ENCODE results near the gene MSTN.

Gene MSTN

DNA sequence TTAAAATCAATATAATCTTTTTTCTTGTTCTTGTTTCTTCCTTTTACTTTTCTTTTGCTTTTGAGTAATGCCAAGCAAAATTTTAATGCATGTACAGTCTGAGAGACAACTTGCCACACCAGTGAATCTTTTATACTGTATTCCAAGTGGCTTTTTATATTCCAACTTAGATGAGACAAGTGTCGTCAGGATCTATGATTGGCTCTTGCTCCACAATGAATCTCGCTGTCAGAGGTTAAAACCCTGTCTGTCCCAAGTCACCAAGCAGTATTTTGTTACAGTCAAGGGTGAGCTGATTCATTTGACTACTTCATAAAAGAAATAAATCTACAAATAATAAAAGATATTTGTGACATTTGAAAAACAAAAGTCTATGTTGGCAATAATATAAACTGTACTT is at the start of gene MSTN:
Gene MSTN (minus strand): TSS at position 129 of the 400 bp plus-strand sequence. CDS start 133 bp downstream, outside the sequence.
- no peak for DNase-seq

DNA sequence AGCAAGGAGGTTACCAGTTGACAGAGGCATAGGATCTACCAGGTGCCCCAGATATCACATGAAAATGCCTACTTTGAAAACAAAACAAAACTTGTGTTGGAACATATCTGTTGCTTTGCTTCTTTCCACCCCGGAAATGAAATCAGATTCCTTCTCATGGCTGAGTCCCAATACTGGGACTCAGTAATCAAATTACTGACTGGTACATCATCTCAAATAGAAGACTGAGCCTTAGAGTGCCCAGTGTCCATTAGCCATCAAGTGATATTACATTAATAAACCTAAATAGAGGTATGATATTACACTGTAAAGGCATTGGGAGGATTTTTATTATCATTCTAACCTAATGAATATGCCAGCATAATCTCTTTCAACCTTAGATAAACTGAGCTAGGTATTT is 48.6 kb upstream of the MSTN start:
- no peak for DNase-seq

DNA sequence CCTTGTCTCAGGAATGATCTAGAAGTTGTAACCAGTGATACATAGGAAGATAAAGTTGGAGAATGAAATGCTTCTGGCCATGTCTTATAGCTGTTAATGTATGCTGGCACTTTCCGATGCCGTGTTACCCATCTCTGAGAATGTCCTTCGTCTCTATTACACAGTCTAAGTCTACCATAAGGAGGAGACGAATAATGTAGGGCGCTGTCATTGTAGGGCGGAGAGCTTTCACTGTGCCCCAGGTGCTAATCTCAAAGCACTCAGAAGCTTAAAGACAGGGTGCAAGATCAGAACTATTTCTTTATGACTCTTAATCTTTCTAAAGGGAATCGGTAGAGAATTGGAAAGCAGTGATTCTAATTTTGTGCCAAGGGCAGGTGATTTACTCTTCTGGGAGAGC is 48.2 kb upstream of the MSTN start:
- DNase-seq, result no peak

DNA sequence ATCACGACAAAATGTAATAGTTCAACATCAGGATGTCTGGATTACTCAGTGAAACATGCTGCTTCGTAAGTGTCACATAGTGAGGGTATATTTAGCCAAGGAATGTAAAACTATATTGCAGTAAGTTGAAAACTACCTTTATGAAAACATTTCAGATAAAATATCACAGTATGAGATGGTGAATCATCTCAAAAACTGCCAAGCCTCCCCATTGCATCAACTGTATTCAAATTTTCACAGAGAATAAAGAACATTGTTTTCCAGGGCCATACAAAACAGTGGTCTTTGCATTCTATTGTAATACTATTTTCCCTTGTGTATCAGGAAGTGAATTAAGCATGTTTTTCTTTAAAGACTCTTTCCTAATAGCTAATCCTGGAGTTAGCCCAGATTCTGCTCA is 47.6 kb upstream of the MSTN start:
- DNase-seq, result no peak

DNA sequence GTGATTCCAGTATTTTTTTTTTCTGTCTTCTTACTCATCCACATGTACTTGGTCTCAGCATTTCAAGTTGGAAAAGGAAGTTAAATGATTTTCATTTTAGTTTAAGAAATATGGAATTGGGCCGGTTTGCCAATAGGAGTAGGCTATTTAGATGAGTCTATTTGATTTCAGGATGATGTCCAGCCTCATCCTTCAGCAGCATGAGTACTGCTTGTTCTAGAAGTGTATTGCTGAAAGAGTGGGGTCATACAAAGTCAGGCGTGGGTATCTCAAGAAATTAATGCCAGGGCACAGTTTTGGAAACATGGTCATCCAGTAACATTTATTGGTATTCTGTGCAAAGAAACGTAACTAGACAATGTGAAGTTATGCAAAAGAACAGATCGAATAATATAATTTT is 44.9 kb upstream of the MSTN start:
- DNase-seq, result no peak

DNA sequence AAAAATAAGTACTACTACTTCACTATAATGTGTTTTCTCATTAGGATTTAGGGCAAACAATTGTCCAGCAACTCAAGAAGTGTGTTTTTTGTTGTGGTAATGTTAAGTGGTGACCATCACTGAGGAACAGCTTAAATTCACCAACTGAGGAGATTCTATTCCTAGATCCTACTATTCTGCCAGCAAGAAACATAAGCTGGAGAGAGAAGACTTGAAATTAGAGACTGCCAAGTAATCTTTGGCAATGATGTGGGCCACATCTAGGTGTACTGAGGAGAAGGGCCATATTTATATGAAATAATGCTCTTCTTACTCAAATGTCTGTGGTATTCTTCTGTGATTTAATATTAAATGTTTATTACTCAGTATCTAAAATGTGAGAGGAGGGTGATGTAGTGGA is 44.3 kb upstream of the MSTN start:
- DNase-seq, result no peak

DNA sequence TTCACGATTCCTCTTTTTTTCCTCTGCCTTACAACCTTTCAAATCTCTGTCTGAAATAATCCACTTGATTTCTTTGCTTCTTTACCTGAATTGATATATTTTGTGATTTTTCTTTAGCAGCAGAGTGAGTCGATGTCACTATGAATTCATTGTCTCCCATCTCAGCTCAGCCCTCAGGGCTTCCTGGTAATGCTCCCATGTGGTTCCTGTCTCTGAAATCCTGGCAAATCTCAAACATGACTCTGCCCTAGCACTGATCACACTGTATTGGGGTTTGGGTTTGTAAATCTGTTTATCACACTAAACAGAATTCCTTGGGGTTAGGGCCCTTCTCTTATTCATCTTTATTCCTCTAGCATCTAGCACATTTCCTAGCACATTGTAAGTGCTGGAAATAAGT is 43.0 kb upstream of the MSTN start:
- DNase-seq, result no peak

DNA sequence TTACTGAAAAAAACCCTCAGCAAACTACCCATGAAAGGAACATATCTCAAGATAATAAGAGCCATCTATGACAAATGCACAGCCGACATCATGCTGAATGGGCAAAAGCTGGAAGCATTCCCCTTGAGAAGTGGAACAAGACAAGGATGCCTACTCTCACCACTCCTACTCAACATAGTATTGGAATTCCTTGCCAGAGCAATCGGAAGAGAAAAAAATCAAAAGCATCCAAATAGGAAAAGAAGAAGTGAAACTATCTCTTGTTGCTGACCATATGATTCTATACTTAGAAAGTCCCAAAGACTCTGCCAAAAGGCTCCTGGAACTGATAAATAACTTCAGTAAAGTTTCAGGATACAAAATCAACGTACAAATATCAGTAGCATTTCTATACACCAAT is 40.6 kb upstream of the MSTN start:
- DNase-seq, result no peak

DNA sequence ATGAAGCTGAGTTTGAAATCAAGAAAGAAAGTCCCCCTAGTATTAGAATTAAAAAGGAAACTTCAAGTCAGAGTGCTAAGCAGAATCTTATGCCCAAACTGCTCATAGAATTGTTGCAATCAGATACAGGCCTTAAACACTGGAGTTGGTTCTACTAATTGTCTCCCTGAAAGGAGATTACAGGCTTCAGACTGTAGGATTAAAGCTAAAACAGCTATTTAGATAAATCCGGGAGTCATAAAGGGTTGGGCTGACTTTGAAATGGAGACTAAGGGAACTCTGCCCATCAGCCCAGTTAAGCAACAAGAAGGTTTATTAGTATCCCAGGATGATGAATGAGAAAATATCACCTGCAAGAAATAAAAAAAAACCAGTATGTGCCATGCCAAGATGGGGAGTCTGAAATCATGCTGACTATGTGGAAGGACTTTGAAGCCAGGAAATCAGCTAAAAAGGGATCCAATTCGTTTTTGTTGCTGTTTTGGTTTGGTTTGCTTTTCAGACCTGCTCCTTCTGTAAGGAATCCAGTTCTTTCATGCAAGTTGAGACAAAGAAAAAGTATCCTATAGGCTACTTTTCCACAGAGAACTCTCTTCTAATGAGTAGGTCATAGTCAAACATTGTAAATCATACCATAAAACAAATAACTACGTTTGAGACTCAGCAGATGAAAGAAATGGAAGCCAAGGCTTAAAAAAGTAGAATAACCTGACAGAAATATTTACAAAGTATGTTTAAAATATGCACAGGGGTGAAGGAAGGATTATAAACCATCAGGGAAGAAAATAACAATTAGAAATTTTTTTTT is 37.6 kb upstream of the MSTN start:
- no peak for DNase-seq

DNA sequence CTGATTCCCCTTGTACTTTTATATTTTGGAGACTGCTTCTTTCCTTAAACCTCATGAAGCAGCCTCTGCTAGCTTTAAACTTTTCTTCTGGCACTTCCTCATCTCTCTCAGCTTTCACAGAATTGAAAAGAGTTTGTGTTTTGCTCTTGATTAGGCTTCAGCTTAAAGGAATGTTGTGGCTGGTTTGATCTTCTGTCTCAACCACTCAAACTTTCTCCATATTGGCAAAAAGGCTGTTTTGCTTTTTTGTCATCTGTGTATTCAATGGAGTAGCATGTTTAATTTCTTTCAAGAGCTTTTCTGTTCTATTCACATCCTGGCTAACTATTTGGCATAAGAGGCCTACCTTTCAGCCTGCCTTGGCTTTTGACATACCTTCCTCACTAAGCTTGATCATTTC is 36.3 kb upstream of the MSTN start:
- no peak for DNase-seq

DNA sequence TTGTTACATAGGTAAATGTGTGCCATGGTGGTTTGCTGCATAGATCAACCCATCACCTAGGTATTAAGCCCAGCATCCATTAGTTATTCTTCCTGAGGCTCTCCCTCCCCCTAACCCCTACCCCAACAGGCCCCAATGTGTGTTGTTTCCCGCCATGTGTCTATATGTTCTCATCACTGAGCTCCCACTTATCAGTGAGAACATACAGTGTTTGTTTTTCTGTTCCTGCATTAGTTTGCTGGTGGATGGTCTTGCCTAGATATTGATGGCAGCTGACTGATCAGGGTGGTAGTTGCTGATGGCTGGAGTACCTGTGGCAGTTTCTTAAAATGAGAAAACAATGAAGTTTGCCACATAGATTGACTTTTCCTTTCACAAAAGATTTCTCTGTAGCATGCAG is 34.6 kb upstream of the MSTN start:
- no peak for DNase-seq

DNA sequence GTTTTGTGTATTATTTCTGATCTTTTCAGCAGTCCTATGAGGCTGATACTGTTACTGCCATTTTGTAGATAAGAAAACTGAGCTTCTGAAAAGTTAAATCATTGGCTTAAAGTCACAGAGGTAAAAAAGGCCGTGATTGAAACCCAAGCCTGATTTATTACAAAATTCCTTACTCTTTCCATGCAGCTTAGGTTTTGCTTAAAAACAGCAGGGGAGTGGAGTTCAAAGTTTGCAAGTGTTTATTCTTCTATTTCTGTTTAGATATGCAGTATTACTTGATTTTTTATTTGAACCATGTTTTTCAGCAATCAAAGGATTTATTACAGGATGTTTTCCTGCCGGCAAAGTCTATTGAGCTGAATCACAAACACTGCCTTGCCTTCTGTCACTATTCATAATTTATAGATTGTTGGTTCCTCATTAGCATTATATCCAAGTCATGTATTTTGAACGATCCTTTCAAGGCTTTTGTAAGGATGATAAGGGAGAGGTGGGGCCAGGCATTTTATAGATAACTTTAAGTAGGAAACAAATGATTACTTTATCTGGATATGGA is 31.9 kb upstream of the MSTN start:
- no peak for DNase-seq

DNA sequence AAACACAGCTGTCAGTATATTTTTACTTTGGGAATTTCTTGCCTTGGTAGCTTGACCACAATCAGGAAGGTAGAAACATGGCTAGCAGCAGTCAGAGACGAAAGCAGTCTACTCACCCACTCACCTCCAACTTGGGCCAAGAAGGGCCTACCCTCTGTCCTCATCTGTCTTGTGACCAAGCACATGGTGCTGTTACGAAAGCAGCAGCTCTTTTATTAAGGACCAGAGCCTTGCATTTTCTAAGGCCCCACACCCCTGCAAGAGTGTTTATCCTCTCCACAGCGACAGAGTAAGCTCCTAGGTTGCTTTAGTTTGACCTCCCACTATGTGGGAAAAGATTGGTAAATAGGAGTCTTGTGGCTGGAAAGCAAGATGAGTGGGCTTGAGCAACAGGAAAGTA is 31.3 kb upstream of the MSTN start:
- no peak for DNase-seq

DNA sequence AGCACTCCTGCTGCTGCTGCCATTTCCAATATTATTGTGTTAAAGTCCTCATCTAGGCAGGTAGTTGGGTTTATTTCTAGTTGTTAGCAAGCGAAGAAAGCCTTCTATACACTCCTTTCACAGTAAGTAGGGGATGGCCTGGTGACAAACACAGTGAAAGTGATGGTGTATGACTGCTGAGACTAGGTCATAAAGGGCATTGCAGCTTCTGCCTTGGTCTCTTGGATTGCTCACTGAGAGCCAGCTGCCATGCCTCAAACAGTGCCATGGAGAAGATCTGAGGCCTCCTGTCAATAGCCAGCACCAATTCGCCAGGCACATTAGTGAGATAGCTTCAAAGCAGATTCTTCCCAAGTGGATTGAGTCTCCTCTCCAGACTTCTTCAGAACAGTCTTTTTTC is 27.6 kb upstream of the MSTN start:
- no peak for DNase-seq

DNA sequence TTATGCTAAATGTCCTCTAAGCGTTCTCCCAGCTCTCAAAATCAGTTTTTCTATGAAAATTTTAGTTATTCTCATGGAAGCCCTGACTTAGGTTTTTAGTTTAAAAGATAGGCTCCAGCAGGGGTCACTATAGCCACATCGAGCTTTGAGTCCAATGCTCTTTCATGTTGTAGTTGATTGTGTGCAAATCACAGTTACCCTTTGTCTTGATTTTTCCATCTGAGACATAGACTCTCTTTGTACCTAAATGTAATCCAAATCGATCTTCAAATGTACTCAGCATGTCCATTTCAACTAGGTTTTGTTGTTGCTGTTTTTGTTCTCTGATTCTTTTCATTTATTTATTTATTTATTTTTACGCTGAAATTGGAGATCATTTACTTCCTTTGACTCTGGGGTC is 26.4 kb upstream of the MSTN start:
- peak in 1 of 2 experiments; percentile 59 for DNase-seq

DNA sequence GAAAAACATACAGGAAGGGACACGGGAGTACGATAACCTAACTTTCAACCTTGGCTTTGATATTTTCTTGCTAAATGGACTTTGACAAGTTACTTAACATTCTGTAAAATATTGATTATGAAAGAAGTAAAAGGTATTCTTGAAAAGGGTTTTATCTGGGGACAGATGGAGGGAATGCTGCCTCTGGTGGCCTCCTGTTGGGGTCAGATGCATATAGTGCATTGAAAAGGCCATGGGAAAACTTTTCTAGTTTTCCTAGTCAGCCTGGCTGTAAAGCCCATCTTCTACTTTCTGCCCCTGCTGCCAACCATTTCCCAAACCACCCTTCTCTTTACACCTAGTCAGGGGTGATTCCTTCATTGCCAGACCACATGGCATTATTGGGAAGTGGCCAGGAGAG is 22.2 kb upstream of the MSTN start:
- DNase-seq, result no peak

DNA sequence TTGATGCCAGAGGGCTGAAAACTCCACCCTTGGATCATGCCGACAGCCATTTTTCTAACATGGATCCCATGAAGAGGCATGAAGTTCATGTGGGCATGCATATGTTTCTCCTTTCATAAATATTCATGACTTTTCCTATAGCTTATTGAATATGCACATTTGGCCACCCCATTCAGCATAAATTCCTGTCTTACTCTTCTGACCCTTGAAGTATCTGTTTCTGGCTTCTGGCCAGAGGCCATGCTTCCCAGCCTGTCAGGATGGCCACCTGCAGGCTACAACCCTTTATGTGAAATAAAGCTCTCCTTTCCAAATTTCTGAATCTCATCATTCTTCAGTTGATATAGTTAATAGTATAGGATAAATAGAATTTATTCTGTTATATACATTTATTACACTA is 19.6 kb upstream of the MSTN start:
- no peak for DNase-seq

DNA sequence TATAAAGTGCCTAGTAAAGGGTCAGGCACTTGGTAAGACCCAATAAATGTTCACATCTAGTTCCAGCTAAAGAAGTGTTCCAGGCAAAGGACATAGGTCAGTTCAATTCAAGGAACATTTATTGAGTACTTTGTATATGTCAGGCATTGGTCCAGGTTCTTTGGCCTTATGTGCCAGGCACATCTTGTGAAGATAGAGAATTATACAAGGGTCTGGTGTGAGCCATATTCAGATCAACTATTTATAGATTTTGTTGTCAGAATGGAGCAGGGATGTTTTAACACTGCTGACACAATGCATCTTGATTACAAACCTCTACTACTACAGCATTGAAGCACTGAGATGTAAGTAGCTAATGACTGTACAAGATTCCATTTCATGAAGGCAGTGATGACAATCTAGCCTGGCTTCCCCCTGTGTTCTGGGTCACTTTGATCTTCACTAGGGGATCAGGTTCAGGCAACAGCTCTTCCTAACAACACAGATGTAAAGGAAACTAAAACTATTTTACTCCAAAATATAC is 18.1 kb upstream of the MSTN start:
- no peak for DNase-seq

DNA sequence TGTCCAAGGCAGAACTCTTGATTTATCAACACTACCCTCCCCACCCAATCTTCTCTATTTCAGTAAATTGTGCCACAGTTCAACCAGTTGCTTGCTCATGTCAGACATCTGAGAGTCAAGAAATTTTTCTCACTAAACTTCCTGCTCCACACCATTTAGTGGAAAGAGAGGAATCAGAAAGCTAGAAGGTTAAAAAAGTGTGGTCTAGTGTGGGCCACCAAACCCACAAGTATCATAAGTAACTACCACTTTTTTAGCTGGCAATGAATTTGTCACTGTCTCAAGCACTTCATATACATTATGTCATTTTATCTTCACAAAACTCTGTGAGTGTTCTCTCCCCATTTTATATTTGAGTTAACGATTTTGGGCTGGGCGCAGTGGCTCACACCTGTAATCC is 16.6 kb upstream of the MSTN start:
- DNase-seq, result no peak

DNA sequence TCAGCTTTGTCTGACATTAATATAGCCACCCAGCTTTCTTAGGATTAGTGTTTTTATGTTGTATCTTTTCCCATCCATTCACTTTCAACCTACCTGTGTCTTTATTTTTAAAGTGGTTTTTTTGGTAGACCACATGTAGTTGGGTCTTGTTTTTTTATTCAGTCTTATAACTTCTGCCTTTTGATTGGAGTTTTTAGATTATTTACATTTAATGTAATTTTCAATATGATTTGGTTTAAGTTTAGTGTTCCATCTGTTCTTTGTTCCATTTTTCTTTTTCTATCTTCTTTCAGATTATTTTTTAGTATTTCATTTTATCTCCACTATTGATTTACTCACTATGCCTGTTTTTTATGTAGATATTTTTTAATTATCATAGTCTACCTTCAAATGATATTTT is 13.1 kb upstream of the MSTN start:
- no peak for DNase-seq

DNA sequence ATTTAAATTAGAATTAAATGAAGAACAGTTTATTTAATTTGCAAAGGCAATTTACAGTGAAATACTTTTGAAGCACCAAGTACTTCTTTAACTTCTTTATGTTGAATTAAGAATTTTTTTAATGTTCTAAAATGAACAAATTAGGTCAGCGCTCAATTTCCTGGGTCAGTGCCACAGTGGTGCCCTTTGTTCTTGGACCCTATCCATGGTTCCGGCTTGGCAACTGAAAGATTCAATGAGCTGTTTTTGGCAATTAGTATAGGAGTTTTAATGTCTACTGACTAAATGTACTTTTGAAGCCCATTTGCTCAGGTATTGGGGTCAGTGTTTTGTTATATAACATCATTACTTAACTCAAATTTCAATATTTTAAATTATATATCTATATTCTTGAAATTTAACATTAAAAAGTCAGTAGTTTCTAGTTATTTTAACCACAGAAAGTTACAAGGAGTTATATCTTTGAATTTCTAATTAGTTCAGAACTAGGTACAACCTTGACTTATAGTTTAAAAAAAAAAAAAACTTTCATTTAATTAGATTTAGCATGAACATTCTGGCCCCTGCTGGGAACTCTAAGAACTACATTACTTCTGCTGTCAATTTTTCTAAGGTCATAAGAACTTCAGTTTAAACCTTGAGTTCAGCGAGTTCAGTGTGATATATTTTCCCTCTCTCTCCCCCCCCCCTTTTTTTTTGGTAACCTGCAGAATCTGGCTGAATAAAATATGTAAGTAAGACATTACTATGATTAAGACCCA is 7.6 kb upstream of the MSTN start:
- peak in 1 of 2 experiments; percentile 77 for DNase-seq

DNA sequence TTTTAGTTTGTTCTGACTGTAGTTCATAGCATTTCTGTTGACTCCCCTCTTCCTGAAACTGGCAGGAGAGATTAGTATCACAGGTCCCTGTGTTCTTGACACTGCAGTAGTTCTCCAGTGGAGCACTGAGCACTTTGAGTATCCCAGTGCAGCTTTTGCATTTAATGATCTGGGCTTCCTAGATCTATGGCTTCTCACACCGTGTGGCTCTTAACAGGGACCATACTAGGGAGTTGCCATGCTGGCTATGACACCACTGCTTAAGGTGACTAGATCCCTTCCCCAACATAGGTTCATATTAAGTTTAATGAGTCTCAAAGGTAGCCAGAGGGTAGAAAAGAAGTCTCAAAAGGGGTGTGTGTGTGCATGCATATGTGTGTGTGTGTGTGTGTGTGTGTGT is 6.2 kb upstream of the MSTN start:
- no peak for DNase-seq

DNA sequence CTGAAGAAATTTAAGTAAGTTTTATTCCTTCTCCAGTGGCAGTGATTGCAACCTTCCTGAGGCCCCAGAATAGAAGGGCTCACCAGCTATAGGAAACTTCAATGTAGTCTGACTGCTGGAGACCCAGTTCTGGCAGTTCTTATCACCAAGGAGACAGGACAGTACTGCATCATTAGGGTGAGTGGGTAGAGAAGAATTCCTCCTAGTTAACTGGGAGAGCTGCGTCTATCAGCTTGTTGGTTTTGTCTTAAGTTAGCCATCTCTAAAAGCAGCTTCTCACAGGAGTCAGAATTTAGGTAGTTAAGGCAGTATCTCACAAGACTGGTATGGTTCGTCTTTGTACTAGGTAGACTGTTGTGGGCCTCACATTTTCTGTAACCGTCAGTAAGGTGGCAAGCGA is 3.3 kb upstream of the MSTN start:
- DNase-seq, result no peak

DNA sequence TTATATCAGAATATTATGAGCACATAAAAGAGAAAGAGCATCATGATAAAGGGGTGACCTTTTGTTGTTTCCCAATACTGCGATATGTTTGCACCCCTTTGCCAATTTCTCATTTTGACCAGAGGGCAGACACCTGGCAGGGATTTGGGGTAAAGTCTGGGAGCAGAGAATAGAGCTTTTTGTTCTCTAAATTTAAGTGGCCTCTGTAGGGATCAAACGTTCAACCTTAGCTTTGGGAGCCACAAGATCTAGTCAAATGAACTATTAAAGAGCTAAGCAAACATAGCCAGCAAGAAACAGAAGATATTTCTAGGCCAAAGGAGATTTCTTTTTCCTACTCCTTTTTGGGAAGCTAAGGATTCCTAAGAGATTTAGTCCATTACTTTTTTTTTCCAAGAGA is 1.1 kb upstream of the MSTN start:
- no peak for DNase-seq

Data from SW 1271 (cell line).